Measurements from ENCODE around the gene TCF7L2.

DNA sequence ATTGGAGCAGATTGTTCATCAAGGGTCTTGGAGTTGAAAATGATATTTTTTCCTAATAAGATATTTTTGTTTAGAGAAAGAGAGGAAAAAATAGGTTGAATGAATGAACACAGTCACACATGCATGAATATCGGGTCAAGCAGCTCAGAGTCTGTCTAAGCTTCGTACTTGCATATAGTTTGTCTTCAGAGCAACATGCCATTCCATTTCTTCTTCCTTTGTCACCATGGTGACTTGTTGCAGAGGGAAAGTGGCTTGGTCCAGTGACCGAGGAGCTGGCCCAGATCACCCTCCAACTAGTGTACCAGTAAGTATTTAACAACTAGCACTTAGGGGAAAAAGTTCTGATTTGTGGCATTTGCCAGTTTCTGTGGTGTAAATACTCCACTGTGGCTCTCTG lies 232.1 kb downstream of the TCF7L2 start:
- TF ChIP-seq, protein P1, sequence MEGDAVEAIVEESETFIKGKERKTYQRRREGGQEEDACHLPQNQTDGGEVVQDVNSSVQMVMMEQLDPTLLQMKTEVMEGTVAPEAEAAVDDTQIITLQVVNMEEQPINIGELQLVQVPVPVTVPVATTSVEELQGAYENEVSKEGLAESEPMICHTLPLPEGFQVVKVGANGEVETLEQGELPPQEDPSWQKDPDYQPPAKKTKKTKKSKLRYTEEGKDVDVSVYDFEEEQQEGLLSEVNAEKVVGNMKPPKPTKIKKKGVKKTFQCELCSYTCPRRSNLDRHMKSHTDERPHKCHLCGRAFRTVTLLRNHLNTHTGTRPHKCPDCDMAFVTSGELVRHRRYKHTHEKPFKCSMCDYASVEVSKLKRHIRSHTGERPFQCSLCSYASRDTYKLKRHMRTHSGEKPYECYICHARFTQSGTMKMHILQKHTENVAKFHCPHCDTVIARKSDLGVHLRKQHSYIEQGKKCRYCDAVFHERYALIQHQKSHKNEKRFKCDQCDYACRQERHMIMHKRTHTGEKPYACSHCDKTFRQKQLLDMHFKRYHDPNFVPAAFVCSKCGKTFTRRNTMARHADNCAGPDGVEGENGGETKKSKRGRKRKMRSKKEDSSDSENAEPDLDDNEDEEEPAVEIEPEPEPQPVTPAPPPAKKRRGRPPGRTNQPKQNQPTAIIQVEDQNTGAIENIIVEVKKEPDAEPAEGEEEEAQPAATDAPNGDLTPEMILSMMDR (IDR thresholded peaks at IDR 0.05): no peak
- no peak for TF ChIP-seq POLR2AphosphoS5 (IDR thresholded peaks at IDR 0.05; ENCODE audit: insufficient read depth in 1 of 2, low read depth in 1 of 2)
- no peak for TF ChIP-seq POLR2A (IDR thresholded peaks at IDR 0.05)
